Measurements from ENCODE around the gene IGF2.

The IGF2 gene

DNA sequence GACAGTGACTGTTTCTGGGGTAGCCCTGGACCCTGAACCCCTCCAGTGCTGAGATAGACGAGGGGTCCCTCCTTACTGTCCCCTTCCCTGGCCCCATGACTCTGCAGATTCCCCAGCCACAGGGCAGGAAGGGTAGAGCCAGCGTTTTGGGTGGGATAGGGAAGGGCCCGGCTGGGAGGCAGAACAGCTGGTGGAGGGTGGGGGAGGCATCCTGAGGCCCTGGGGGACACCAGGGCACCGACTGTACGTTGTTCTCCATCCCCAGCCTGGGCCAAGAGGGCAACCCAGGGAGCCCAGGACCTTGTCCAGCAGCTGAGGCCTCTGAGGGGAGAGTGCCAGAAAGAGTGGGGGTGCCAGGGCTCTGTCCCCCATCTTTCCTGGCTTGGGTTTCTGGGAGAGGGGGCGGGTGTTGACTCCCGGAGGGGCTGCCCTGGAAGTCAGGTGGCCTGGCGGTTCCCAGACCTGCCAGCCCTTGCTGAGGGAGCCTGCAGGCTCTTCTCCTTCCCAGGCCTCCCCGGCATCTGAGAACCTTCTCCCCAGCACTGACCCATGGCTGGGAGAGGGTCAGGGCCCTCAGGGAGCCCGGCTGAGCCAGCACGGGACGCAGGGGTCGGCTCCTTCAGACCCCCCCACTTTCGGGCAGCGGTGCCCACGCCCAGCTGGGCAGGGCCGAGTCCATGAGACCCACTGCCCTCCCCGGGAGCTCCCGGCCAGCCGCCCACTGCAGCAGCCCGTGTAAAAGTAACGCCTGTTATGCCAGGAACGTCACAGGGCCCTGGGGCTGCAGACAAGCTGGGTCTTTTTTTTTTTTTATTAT lies 30.3 kb downstream of the IGF2 start (continued):
- no peak for TF ChIP-seq CSRNP3 (CRISPR knock-in tag; IDR thresholded peaks at IDR 0.05)
- TF ChIP-seq ISL1 (CRISPR knock-in tag; IDR thresholded peaks at IDR 0.05), result no peak
- TF ChIP-seq ZNF8 (CRISPR knock-in tag; IDR thresholded peaks at IDR 0.05), result no peak

GRCh38 chr11:2107941-2108630 lies 31.1 kb downstream of the IGF2 start:
- TF ChIP-seq ZFP30 (CRISPR knock-in tag; IDR thresholded peaks at IDR 0.05) (no peak), ZNF70 (CRISPR knock-in tag; IDR thresholded peaks at IDR 0.05) (no peak), OSR1 (CRISPR knock-in tag; IDR thresholded peaks at IDR 0.05) (no peak), BACH2 (CRISPR knock-in tag; IDR thresholded peaks at IDR 0.05; ENCODE audit: borderline replicate concordance) (no peak), TOX (CRISPR knock-in tag; IDR thresholded peaks at IDR 0.05; ENCODE audit: borderline replicate concordance) (no peak)

DNA sequence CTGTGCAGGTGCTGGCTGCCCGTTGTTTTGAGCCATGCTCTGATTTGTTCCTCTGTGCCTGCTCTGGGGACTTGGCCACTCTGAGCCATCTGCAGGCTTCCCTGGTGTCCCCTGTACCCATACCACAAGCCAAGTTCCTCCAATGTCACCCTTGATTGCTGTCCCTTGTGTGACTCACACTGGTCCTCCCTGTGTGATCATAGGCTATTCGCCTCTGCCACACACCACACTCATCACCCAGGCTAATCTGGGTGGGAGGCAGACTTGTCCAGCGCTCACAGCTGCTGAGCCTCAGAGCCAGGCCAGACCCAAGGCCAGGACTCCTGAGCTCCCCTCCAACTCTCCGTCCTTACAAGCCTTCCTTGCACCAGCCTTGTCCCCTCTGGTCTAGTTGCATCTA lies 31.7 kb downstream of the IGF2 start:
- no peak for ATAC-seq

More at GRCh38 chr11:2107941-2108630, 31.1 kb downstream of the IGF2 start:
- ATAC-seq, result no peak

GRCh38 chr11:2106583-2107209 lies 32.5 kb downstream of the IGF2 start:
- no peak for TF ChIP-seq PATZ1 (CRISPR knock-in tag; IDR thresholded peaks at IDR 0.05; ENCODE audit: borderline replicate concordance)
- no peak for TF ChIP-seq ZNF565 (CRISPR knock-in tag; conservative IDR thresholded peaks at IDR 0.05; ENCODE audit: low read depth)
- no peak for TF ChIP-seq POU6F1 (CRISPR knock-in tag; IDR thresholded peaks at IDR 0.05; ENCODE audit: borderline replicate concordance, low read depth)
- no peak for TF ChIP-seq TCF4 (CRISPR knock-in tag; IDR thresholded peaks at IDR 0.05; ENCODE audit: borderline replicate concordance)
- no peak for TF ChIP-seq ZNF70 (CRISPR knock-in tag; IDR thresholded peaks at IDR 0.05)
- no peak for TF ChIP-seq ESRRG (CRISPR knock-in tag; IDR thresholded peaks at IDR 0.05)
- no peak for TF ChIP-seq TOX (CRISPR knock-in tag; IDR thresholded peaks at IDR 0.05; ENCODE audit: borderline replicate concordance)
- no peak for TF ChIP-seq CSDC2 (CRISPR knock-in tag; IDR thresholded peaks at IDR 0.05)
- TF ChIP-seq, protein P1, sequence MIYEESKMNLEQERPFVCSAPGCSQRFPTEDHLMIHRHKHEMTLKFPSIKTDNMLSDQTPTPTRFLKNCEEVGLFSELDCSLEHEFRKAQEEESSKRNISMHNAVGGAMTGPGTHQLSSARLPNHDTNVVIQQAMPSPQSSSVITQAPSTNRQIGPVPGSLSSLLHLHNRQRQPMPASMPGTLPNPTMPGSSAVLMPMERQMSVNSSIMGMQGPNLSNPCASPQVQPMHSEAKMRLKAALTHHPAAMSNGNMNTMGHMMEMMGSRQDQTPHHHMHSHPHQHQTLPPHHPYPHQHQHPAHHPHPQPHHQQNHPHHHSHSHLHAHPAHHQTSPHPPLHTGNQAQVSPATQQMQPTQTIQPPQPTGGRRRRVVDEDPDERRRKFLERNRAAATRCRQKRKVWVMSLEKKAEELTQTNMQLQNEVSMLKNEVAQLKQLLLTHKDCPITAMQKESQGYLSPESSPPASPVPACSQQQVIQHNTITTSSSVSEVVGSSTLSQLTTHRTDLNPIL (CRISPR knock-in tag; IDR thresholded peaks at IDR 0.05; ENCODE audit: low read depth), result no peak
- TF ChIP-seq ISL1 (CRISPR knock-in tag; IDR thresholded peaks at IDR 0.05), result no peak
- TF ChIP-seq ZFP3 (CRISPR knock-in tag; IDR thresholded peaks at IDR 0.05), result no peak
- no peak for TF ChIP-seq BACH2 (CRISPR knock-in tag; IDR thresholded peaks at IDR 0.05; ENCODE audit: borderline replicate concordance)
- no peak for ATAC-seq

More for the DNA sequence above, 31.7 kb downstream of the IGF2 start:
- TF ChIP-seq ZNF8 (CRISPR knock-in tag; IDR thresholded peaks at IDR 0.05), result no peak
- TF ChIP-seq ZNF70 (CRISPR knock-in tag; IDR thresholded peaks at IDR 0.05), result no peak
- TF ChIP-seq PPARA (CRISPR knock-in tag; IDR thresholded peaks at IDR 0.05; ENCODE audit: borderline replicate concordance), result no peak
- no peak for TF ChIP-seq SNAI2 (CRISPR knock-in tag; IDR thresholded peaks at IDR 0.05)
- TF ChIP-seq ARNTL (CRISPR knock-in tag; IDR thresholded peaks at IDR 0.05; ENCODE audit: borderline replicate concordance, low read depth), result no peak
- TF ChIP-seq, protein P2, sequence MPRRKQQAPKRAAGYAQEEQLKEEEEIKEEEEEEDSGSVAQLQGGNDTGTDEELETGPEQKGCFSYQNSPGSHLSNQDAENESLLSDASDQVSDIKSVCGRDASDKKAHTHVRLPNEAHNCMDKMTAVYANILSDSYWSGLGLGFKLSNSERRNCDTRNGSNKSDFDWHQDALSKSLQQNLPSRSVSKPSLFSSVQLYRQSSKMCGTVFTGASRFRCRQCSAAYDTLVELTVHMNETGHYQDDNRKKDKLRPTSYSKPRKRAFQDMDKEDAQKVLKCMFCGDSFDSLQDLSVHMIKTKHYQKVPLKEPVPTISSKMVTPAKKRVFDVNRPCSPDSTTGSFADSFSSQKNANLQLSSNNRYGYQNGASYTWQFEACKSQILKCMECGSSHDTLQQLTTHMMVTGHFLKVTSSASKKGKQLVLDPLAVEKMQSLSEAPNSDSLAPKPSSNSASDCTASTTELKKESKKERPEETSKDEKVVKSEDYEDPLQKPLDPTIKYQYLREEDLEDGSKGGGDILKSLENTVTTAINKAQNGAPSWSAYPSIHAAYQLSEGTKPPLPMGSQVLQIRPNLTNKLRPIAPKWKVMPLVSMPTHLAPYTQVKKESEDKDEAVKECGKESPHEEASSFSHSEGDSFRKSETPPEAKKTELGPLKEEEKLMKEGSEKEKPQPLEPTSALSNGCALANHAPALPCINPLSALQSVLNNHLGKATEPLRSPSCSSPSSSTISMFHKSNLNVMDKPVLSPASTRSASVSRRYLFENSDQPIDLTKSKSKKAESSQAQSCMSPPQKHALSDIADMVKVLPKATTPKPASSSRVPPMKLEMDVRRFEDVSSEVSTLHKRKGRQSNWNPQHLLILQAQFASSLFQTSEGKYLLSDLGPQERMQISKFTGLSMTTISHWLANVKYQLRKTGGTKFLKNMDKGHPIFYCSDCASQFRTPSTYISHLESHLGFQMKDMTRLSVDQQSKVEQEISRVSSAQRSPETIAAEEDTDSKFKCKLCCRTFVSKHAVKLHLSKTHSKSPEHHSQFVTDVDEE (CRISPR knock-in tag; IDR thresholded peaks at IDR 0.05), result no peak
- no peak for TF ChIP-seq PATZ1 (CRISPR knock-in tag; IDR thresholded peaks at IDR 0.05; ENCODE audit: borderline replicate concordance)
